ENCODE measurements around the gene CCDC178.

CCDC178 gene, protein sequence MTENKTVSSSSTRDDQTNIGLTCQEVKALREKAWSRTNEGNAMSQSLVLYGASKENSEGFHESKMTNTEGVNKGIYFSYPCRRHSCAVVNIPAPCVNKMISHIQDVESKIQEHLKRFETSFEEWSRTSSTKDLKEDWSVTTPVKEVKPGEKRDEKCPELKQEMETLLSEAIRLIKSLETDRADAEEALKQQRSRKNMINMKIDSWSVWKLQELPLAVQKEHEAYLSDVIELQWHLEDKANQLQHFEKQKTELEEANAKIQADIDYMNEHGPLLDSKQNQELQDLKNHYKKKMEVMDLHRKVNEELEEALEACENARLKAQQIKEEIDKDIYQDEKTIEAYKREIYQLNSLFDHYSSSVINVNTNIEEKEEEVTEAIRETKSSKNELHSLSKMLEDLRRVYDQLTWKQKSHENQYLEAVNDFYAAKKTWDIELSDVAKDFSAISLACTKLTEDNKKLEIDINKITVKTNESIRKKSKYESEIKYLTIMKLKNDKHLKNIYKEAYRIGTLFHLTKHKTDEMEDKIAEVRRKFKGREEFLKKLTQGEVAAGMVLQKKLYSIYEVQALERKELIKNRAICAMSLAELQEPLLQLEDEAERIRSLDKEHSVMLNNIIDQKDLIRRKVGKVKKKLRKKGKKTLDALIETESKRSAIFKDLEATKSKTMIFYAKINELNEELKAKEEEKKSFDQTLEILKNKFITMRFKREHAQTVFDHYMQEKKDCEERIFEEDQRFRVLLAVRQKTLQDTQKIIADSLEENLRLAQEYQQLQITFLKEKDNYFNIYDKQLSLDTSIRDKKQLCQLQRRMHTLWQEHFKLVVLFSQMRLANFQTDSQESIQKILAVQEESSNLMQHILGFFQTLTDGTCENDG

GRCh38 chr18:33440060-33441043 lies at the start of gene CCDC178:
Gene CCDC178, minus strand, starts transcription at chr18:33440721. Its CDS starts 28,633 bp downstream, at chr18:33412088.
- peak; percentile 76 for DNase-seq (ENCODE audit: low spot score)
- Histone ChIP-seq H3K27ac (peak within 1 kb of the TSS; percentile 9 to 71), H3K4me3 (peak within 1 kb of the TSS; percentile 90)
- TF ChIP-seq, protein P1, sequence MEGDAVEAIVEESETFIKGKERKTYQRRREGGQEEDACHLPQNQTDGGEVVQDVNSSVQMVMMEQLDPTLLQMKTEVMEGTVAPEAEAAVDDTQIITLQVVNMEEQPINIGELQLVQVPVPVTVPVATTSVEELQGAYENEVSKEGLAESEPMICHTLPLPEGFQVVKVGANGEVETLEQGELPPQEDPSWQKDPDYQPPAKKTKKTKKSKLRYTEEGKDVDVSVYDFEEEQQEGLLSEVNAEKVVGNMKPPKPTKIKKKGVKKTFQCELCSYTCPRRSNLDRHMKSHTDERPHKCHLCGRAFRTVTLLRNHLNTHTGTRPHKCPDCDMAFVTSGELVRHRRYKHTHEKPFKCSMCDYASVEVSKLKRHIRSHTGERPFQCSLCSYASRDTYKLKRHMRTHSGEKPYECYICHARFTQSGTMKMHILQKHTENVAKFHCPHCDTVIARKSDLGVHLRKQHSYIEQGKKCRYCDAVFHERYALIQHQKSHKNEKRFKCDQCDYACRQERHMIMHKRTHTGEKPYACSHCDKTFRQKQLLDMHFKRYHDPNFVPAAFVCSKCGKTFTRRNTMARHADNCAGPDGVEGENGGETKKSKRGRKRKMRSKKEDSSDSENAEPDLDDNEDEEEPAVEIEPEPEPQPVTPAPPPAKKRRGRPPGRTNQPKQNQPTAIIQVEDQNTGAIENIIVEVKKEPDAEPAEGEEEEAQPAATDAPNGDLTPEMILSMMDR (IDR thresholded peaks at IDR 0.05): peak; percentile 51

DNA sequence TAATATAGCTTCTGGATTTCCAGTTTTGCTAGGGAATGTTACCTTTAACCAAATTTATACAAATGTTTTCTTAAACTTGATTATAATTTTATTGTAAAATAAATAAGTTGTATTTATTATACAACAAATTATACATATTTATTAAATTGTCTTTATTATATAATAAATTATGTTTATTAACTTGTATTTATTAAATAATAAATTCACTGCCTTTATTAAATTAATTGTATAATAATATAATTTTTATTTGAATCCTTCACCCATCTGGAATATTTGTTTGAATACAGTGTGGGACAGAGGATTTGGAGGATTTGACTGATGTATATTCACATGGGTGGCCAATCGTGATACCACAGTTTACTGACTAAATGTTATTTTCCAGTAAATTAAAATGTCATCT lies 43.4 kb upstream of the CCDC178 start:
- H3K4me3 ChIP-seq: no peak overlapping the region
- TF ChIP-seq, protein P1 (IDR thresholded peaks at IDR 0.05): no peak
- no peak for DNase-seq (ENCODE audit: low spot score)
- H3K27ac ChIP-seq: no peak overlapping the region

GRCh38 chr18:33472509-33472908 lies 32.0 kb upstream of the CCDC178 start:
- Histone ChIP-seq H3K4me3 (no peak overlapping the region), H3K27ac (no peak overlapping the region)
- no peak for DNase-seq (ENCODE audit: low spot score)
- TF ChIP-seq, protein P1 (IDR thresholded peaks at IDR 0.05): no peak

- no peak for DNase-seq (ENCODE audit: low spot score)
- no peak overlapping the region for H3K27ac ChIP-seq
Measured at GRCh38 chr18:33470216-33470615, 29.7 kb upstream of the CCDC178 start.

GRCh38 chr18:33469699-33470098 lies 29.2 kb upstream of the CCDC178 start:
- H3K27ac ChIP-seq: no peak overlapping the region
- no peak for DNase-seq (ENCODE audit: low spot score)
- TF ChIP-seq, protein P1 (IDR thresholded peaks at IDR 0.05): no peak
- no peak overlapping the region for H3K4me3 ChIP-seq

More at GRCh38 chr18:33470216-33470615, 29.7 kb upstream of the CCDC178 start:
- TF ChIP-seq, protein P1 (IDR thresholded peaks at IDR 0.05): no peak
- no peak overlapping the region for H3K4me3 ChIP-seq

GRCh38 chr18:33467531-33467930 lies 27.0 kb upstream of the CCDC178 start:
- no peak for DNase-seq (ENCODE audit: low spot score)
- H3K27ac ChIP-seq: no peak overlapping the region
- H3K4me3 ChIP-seq: no peak overlapping the region
- TF ChIP-seq, protein P1 (IDR thresholded peaks at IDR 0.05): no peak
